GM21576 (cell line): ENCODE data around the gene RCC1.
"Not testable (repeated sequence)": the region's sequence is repeated elsewhere in the genome, so short reads cannot be mapped to it uniquely, and the experiment has no call there.

Experiments used
- ATAC-seq: cut with Tn5 transposase; IDR thresholded peaks from one replicate; pipeline ENCODE4 v1.9.1; 2021; ENCODE audit warnings: mild to moderate bottlenecking, moderate library complexity; ENCODE audit not compliant: unreplicated experiment

Gene RCC1

GRCh38 chr1:28581531-28582247, 75.8 kb downstream of the RCC1 start:
- ATAC-seq: peak; percentile 78

GRCh38 chr1:28582248-28582615, 76.4 kb downstream of the RCC1 start:
- no peak for ATAC-seq

- ATAC-seq: not testable (repeated sequence)
These were observed 80.9 kb downstream of the RCC1 start for GRCh38 chr1:28586585-28587391.
